Measurements from ENCODE around the gene BNIP5.

DNA sequence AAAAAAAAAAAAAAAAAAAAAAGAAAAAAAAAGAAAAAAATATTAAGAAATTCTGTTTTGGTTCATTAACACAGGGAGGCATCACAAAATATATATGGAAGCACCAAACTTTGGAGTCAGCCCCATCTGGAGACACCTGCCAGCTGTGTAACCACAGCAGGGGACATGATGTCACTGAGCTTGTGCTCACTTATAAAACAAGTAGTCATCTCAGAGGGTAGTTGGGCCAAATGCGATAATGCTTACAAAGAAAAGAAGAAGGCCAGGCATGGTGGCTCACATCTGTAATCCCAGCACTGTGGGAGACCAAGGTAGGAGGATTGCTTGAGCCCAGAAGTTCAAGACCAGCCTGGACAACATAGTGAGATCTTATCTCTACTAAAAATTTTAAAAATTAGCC is 1.1 kb upstream of the BNIP5 start:
- TF ChIP-seq, protein P1, sequence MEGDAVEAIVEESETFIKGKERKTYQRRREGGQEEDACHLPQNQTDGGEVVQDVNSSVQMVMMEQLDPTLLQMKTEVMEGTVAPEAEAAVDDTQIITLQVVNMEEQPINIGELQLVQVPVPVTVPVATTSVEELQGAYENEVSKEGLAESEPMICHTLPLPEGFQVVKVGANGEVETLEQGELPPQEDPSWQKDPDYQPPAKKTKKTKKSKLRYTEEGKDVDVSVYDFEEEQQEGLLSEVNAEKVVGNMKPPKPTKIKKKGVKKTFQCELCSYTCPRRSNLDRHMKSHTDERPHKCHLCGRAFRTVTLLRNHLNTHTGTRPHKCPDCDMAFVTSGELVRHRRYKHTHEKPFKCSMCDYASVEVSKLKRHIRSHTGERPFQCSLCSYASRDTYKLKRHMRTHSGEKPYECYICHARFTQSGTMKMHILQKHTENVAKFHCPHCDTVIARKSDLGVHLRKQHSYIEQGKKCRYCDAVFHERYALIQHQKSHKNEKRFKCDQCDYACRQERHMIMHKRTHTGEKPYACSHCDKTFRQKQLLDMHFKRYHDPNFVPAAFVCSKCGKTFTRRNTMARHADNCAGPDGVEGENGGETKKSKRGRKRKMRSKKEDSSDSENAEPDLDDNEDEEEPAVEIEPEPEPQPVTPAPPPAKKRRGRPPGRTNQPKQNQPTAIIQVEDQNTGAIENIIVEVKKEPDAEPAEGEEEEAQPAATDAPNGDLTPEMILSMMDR (IDR thresholded peaks at IDR 0.05; ENCODE audit: low read depth, low read length) = no peak
- TF ChIP-seq POLR2A (IDR thresholded peaks at IDR 0.05; ENCODE audit: extremely low read depth, insufficient read length) (no peak), MAX (IDR thresholded peaks at IDR 0.05; ENCODE audit: low read depth, low read length) (no peak)
